ENCODE data around the gene WNT5A. TPM values are rescaled to one million over a fixed set of nuclear protein-coding genes. Genes with fewer than 3 reads are reported as not detected.

Gene WNT5A
- polyA plus RNA-seq, 2 donors = 9.1 to 11.1 TPM

DNA sequence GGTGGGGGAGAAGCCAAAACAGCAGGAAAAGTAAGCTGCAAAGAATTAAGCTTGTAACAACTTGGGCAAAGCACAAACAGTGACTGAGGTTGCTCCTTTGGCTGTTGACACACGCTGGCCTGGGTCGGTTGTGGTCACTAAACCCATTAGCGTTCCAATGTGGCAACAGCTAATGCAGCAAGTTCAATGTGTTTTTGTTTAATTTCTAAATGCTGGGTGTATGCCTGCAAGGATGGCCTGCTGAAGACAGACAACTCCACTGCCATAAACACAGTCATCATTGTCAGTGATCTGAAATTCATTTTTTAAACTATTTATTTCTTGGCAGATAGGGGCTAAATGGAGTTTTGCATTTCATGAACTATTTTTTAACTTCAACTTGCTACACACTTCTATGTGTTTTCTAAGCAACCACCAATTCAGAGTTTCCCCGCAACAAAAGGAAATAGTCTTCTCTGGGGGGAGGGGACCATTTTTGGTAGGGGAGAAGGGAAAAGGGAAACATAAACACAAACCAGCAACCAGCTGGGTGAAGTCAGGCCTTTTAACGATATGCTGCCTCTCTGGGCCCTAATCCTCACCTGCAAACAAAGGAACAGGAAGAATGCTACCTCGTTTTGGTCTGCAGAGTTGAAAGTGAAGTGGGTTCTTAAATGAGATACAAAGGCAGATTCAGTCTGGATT is 34.8 kb upstream of the WNT5A start:
- peaks cover 3 to 5% of the 10 kb centered on the region in 2 donors for H3K4me1 ChIP-seq (ENCODE audit: control insufficient read depth in 2 of 2, insufficient read depth in 2 of 2, low read length in 1 of 2)
- no peak overlapping the region for H3K27ac ChIP-seq (ENCODE audit: low read depth in 2 of 2, low read length in 1 of 2)
- WGBS, 2 donors = 50 to 58% methylated on average over 6 of the region's 6 CpGs
- H3K27me3 ChIP-seq (ENCODE audit: control insufficient read depth in 1 of 2, insufficient read depth in 2 of 2, low read length in 2 of 2) = no peaks in the 10 kb centered on the region
- H3K36me3 ChIP-seq (ENCODE audit: control insufficient read depth in 2 of 2, insufficient read depth in 2 of 2, low read length in 1 of 2) = no peaks in the 10 kb centered on the region
- no peak overlapping the region for H3K4me3 ChIP-seq (ENCODE audit: low read depth in 1 of 2, low read length in 2 of 2)
- H3K9me3 ChIP-seq (ENCODE audit: control insufficient read depth in 2 of 2, insufficient read depth in 1 of 2, low read depth in 1 of 2, low read length in 1 of 2) = no peaks in the 10 kb centered on the region

DNA sequence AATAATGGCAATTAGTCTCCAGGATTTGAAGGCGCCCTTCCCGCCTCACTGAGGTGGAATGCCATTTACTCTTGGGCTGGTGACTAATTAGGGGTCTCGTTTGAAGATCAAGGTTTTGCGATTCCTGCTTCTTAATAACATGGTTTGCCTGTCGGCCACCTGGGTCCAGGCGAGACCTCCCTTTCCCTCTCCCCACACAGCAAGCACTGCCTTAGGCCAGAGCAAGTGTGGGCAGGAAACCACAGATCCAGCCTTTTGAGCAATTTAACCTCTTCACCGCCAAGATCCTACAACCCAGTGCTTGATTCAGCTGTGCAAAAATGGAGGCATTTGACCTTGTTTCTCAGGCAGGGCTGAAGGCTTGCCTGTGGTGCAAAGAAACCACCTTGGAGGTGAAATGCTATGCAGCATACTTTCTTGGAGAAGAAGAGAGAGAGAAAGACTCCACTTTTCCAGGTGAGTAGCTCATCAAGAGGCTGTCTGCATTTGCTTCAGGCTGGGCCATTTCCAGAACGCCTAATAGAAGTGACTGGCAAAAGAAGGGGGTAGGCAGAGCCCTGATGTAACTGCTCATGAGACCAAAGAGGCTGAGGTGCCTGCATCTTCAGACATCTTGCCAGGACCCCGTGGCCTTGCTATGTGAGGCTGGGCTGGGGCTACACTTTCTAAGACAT is 34.1 kb upstream of the WNT5A start:
- no peak overlapping the region for H3K27ac ChIP-seq (ENCODE audit: low read depth in 2 of 2, low read length in 1 of 2)
- peaks cover 3 to 5% of the 10 kb centered on the region in 2 donors for H3K4me1 ChIP-seq (ENCODE audit: control insufficient read depth in 2 of 2, insufficient read depth in 2 of 2, low read length in 1 of 2)
- H3K36me3 ChIP-seq (ENCODE audit: control insufficient read depth in 2 of 2, insufficient read depth in 2 of 2, low read length in 1 of 2) = no peaks in the 10 kb centered on the region
- no peaks in the 10 kb centered on the region for H3K27me3 ChIP-seq (ENCODE audit: control insufficient read depth in 1 of 2, insufficient read depth in 2 of 2, low read length in 2 of 2)
- 56 to 67% methylated on average over 9 of the region's 9 CpGs for WGBS, 2 donors
- H3K9me3 ChIP-seq (ENCODE audit: control insufficient read depth in 2 of 2, insufficient read depth in 1 of 2, low read depth in 1 of 2, low read length in 1 of 2) = no peaks in the 10 kb centered on the region
- H3K4me3 ChIP-seq (ENCODE audit: low read depth in 1 of 2, low read length in 2 of 2) = no peak overlapping the region

DNA sequence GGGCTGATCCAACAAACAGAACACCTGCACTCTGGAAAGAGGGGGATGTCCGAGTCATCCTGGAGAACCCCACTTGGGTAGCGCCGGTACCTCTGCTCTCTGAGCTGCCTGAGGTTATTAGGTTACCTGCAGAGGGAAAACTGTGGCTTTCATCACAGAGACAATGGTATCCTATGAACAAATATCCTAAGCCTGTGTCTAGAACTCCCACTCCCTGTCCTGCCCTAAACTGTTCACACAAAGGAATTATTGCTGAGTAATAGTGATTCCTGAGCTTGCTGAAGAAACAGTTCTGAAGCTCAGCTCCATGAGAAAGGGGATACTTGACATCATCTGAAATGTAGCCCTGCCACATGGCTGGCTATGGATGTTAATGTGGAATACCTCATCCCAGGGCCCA is 31.9 kb upstream of the WNT5A start:
- no peaks in the 10 kb centered on the region for H3K27me3 ChIP-seq (ENCODE audit: control insufficient read depth in 1 of 2, insufficient read depth in 2 of 2, low read length in 2 of 2)
- H3K27ac ChIP-seq (ENCODE audit: low read depth in 2 of 2, low read length in 1 of 2) = no peak overlapping the region
- WGBS, 2 donors = 51 to 73% methylated on average over 3 of the region's 3 CpGs

DNA sequence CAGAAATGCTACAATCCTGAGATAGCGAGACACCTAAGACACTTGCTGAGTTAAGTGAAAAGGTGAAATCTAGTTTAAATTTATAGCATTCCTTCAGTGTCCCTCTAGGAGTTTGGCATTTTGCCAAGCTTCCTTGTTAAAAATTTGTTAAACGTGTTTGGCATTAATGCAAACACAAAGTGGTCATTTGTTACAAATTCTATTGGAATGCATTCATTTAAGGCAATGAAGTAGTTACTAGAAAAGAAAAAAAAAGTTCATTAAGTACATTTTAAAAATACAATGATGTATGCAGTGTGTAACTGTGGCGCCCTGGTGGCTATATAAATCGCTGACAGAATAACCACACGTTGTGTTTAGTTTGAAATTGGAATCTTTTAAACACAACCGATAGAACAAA is 31.3 kb upstream of the WNT5A start:
- no peaks in the 10 kb centered on the region for H3K27me3 ChIP-seq (ENCODE audit: control insufficient read depth in 1 of 2, insufficient read depth in 2 of 2, low read length in 2 of 2)
- H3K36me3 ChIP-seq (ENCODE audit: control insufficient read depth in 2 of 2, insufficient read depth in 2 of 2, low read length in 1 of 2) = no peaks in the 10 kb centered on the region
- H3K4me3 ChIP-seq (ENCODE audit: low read depth in 1 of 2, low read length in 2 of 2) = no peak overlapping the region
- no peaks in the 10 kb centered on the region for H3K9me3 ChIP-seq (ENCODE audit: control insufficient read depth in 2 of 2, insufficient read depth in 1 of 2, low read depth in 1 of 2, low read length in 1 of 2)
- H3K27ac ChIP-seq (ENCODE audit: low read depth in 2 of 2, low read length in 1 of 2) = no peak overlapping the region
- H3K4me1 ChIP-seq (ENCODE audit: control insufficient read depth in 2 of 2, insufficient read depth in 2 of 2, low read length in 1 of 2) = peaks cover 3 to 5% of the 10 kb centered on the region in 2 donors
- WGBS, 2 donors = 61 to 64% methylated on average over 6 of the region's 6 CpGs

More for the DNA sequence above, 31.9 kb upstream of the WNT5A start:
- no peaks in the 10 kb centered on the region for H3K36me3 ChIP-seq (ENCODE audit: control insufficient read depth in 2 of 2, insufficient read depth in 2 of 2, low read length in 1 of 2)
- peaks cover 3 to 5% of the 10 kb centered on the region in 2 donors for H3K4me1 ChIP-seq (ENCODE audit: control insufficient read depth in 2 of 2, insufficient read depth in 2 of 2, low read length in 1 of 2)
- no peak overlapping the region for H3K4me3 ChIP-seq (ENCODE audit: low read depth in 1 of 2, low read length in 2 of 2)
- no peaks in the 10 kb centered on the region for H3K9me3 ChIP-seq (ENCODE audit: control insufficient read depth in 2 of 2, insufficient read depth in 1 of 2, low read depth in 1 of 2, low read length in 1 of 2)

DNA sequence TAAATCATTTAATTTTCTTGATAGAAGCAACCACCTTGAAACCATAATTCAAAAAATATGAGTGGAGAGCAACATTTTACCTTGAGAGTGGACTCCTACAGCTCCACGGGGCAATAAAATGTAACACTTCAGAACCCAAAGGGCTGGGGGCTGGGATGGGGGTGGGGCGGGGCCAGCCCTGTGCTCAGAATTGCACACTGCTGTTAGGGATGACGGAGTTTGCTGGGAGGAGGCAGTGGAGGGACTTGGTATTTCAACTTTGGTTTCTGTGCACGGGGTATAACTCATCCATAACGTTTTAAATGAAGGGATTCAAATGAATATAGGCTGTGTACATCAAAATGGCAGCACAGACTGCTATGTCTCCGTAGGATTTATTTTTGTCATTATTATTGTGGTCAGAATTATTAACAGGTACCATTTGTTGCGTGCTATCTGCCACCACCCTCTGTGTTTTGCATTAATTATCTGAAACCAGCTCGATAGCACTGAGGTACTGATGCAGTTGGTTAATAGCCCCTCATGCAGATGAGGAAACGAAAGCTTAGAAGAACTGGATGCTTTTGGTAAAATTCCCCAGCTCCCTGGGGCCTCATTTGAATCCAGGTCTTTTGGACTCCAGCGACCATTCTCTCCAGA is 29.4 kb upstream of the WNT5A start:
- 77 to 89% methylated on average over 10 of the region's 10 CpGs for WGBS, 2 donors
- Histone ChIP-seq H3K9me3 (ENCODE audit: control insufficient read depth in 2 of 2, insufficient read depth in 1 of 2, low read depth in 1 of 2, low read length in 1 of 2) (no peaks in the 10 kb centered on the region), H3K36me3 (ENCODE audit: control insufficient read depth in 2 of 2, insufficient read depth in 2 of 2, low read length in 1 of 2) (no peaks in the 10 kb centered on the region), H3K4me3 (ENCODE audit: low read depth in 1 of 2, low read length in 2 of 2) (no peak overlapping the region), H3K4me1 (ENCODE audit: control insufficient read depth in 2 of 2, insufficient read depth in 2 of 2, low read length in 1 of 2) (peaks cover 3 to 5% of the 10 kb centered on the region in 2 donors), H3K27me3 (ENCODE audit: control insufficient read depth in 1 of 2, insufficient read depth in 2 of 2, low read length in 2 of 2) (no peaks in the 10 kb centered on the region), H3K27ac (ENCODE audit: low read depth in 2 of 2, low read length in 1 of 2) (no peak overlapping the region)

DNA sequence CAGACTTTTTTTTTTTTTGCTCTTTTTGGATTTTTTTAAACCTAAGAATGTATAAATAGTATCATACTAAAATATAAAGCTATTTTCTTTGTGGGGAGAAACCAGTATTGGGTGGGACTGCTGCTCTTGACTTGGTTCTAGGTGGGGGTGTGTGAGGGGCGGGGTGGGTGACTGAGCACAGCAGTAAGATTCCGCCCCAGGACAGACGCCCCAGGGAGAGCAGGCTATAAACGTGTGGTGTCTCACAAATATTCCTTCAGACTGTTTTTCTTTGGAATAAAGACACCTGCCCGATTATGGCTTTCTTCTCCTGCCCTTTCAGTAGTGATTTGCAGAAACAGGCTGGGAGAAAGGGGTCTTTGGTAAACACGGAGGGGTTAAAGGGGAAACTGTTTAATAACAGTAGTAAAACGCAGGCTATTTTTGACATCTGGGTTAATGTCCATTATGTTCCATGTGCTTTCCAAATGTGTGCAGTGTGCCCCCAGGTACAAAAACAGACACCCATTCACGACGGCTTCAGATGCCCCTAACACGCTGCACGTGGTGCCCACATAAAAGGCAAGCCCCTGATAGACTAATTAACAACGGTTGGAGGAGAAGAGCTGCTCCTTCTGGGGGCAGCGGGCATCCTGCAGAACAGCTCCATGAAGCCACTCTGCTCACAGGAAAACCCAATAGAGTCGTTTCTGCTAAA is 28.6 kb upstream of the WNT5A start:
- Histone ChIP-seq H3K4me1 (ENCODE audit: control insufficient read depth in 2 of 2, insufficient read depth in 2 of 2, low read length in 1 of 2) (peaks cover 0 to 3% of the 10 kb centered on the region in 2 donors), H3K27ac (ENCODE audit: low read depth in 2 of 2, low read length in 1 of 2) (no peak overlapping the region), H3K36me3 (ENCODE audit: control insufficient read depth in 2 of 2, insufficient read depth in 2 of 2, low read length in 1 of 2) (no peaks in the 10 kb centered on the region), H3K9me3 (ENCODE audit: control insufficient read depth in 2 of 2, insufficient read depth in 1 of 2, low read depth in 1 of 2, low read length in 1 of 2) (no peaks in the 10 kb centered on the region), H3K27me3 (ENCODE audit: control insufficient read depth in 1 of 2, insufficient read depth in 2 of 2, low read length in 2 of 2) (no peaks in the 10 kb centered on the region), H3K4me3 (ENCODE audit: low read depth in 1 of 2, low read length in 2 of 2) (no peak overlapping the region)
- 66 to 70% methylated on average over 14 of the region's 14 CpGs for WGBS, 2 donors

DNA sequence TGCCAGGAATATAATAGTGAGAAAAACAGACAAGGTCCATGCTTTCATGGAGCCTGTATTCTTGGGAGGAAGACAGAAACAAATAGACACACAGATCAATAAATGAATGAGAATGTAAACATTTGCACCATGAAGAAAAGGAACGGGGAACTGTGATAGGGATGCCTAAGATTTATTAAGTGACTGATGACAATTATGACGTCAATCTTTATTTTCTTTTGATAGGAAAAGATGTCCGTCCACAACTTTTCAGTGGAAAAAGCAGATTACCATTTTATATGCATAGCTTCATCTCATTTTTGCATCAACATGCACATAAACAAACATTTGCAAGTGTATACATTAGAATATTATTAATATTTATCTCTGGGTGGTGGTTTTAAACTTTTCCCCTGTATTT is 27.9 kb upstream of the WNT5A start:
- no peak overlapping the region for H3K27ac ChIP-seq (ENCODE audit: low read depth in 2 of 2, low read length in 1 of 2)
- H3K4me3 ChIP-seq (ENCODE audit: low read depth in 1 of 2, low read length in 2 of 2) = no peak overlapping the region
- H3K36me3 ChIP-seq (ENCODE audit: control insufficient read depth in 2 of 2, insufficient read depth in 2 of 2, low read length in 1 of 2) = no peaks in the 10 kb centered on the region
- no peaks in the 10 kb centered on the region for H3K9me3 ChIP-seq (ENCODE audit: control insufficient read depth in 2 of 2, insufficient read depth in 1 of 2, low read depth in 1 of 2, low read length in 1 of 2)
- peaks cover 0 to 3% of the 10 kb centered on the region in 2 donors for H3K4me1 ChIP-seq (ENCODE audit: control insufficient read depth in 2 of 2, insufficient read depth in 2 of 2, low read length in 1 of 2)
- 75 to 89% methylated on average over 3 of the region's 3 CpGs for WGBS, 2 donors
- no peaks in the 10 kb centered on the region for H3K27me3 ChIP-seq (ENCODE audit: control insufficient read depth in 1 of 2, insufficient read depth in 2 of 2, low read length in 2 of 2)

DNA sequence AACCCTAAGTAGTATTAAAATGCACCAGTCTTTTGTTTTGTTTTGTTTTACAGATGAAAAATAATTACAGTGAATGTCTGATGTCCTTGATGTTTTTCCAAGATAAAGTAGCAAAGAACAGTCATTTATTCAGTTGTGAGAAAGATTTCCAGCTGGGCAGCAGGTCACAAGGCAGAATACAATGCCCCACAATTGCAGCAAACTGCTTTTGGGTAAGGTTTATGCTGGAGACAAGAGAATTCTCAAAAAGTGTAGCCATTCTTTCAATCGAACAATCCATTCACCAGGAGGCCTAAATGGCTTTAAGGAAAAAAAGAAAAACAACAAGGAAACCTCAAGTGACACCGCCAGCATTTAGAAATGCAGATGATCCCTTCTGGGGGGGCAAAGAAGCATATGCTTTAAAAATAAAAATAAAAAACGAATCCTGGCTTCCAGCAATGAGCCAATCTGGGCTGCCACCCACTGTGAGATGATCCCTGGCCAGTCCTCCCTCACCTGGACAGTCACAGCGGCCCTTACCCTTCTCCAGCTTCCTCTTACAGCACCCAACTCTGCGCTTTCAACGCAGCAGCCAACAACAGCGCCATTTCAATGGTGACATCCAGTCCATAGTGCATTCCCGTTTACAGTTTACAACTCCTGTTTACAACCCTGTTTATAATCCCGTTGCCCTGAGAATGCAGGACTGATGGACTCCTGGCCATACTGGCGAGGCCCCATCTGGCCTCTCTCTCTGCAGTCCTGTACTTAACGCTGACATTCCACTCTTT is 25.7 kb upstream of the WNT5A start:
- Histone ChIP-seq H3K9me3 (ENCODE audit: control insufficient read depth in 2 of 2, insufficient read depth in 1 of 2, low read depth in 1 of 2, low read length in 1 of 2) (no peaks in the 10 kb centered on the region), H3K4me1 (ENCODE audit: control insufficient read depth in 2 of 2, insufficient read depth in 2 of 2, low read length in 1 of 2) (peaks cover 0 to 3% of the 10 kb centered on the region in 2 donors), H3K4me3 (ENCODE audit: low read depth in 1 of 2, low read length in 2 of 2) (no peak overlapping the region), H3K27ac (ENCODE audit: low read depth in 2 of 2, low read length in 1 of 2) (no peak overlapping the region), H3K27me3 (ENCODE audit: control insufficient read depth in 1 of 2, insufficient read depth in 2 of 2, low read length in 2 of 2) (no peaks in the 10 kb centered on the region), H3K36me3 (ENCODE audit: control insufficient read depth in 2 of 2, insufficient read depth in 2 of 2, low read length in 1 of 2) (no peaks in the 10 kb centered on the region)
- 63 to 72% methylated on average over 11 of the region's 11 CpGs for WGBS, 2 donors
